Measurements from ENCODE around the gene PASD1. TPM values are rescaled to one million over a fixed set of nuclear protein-coding genes. Genes with fewer than 3 reads are reported as not detected.

The PASD1 gene
- polyA plus RNA-seq, 1 of the 3 experiments (the other 2 are of a cell fraction), result 0.03 TPM

DNA sequence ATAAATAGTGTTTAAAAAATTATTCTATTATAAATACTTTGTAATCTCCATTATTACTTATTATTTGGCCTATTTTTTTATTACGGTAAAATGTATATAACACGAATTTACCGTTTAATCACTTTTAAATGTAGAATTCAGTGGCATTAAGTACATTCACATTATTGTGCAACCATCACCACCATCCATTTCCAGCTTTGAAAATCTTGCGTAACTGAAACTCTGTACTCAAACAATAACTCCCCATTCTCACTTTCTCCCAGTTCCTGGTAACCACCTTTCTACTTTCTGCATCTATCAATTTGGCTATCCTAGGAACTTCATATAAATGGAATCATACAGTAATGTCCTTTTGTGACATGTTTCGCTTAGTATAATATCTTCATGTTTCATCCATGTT lies 45.7 kb downstream of the PASD1 start:
- Histone ChIP-seq H3K79me2 (ENCODE audit: insufficient read depth) (no peaks in the 10 kb centered on the region), H3K27ac (ENCODE audit: low read depth in 2 of 2, low read length in 1 of 2) (no peak overlapping the region), H3K4me1 (ENCODE audit: control insufficient read depth in 1 of 2, insufficient read depth in 2 of 2, low read depth in 1 of 2, low read length in 1 of 2) (no peaks in the 10 kb centered on the region), H3K9ac (no peak overlapping the region), H3K36me3 (replicated peaks in 1 of 2; ENCODE audit: control insufficient read depth in 1 of 2, insufficient read depth in 2 of 2, low read length in 1 of 2) (no peaks in the 10 kb centered on the region), H4K20me1 (ENCODE audit: insufficient read depth) (no peaks in the 10 kb centered on the region), H3K4me3 (ENCODE audit: low read depth in 2 of 2, low read length in 1 of 2) (no peak overlapping the region), H3K4me2 (no peak overlapping the region), H3K9me2 (no peaks in the 10 kb centered on the region), H3K27me3 (ENCODE audit: insufficient read depth) (no peaks in the 10 kb centered on the region), H2AFZ (ENCODE audit: low read depth) (no peak overlapping the region), H3K9me3 (no peaks in the 10 kb centered on the region), H3F3A (replicated peaks; ENCODE audit: insufficient read depth) (no peaks in the 10 kb centered on the region)
- TF ChIP-seq EP300 (IDR thresholded peaks at IDR 0.05; ENCODE audit: borderline replicate concordance in 1 of 2, low read depth in 1 of 2, low read length in 1 of 2) (no peak), FOXM1 (IDR thresholded peaks at IDR 0.05; ENCODE audit: low read depth) (no peak), JUND (IDR thresholded peaks at IDR 0.05) (no peak), RFX5 (IDR thresholded peaks at IDR 0.05; ENCODE audit: low read length) (no peak)
- TF ChIP-seq, protein P1, sequence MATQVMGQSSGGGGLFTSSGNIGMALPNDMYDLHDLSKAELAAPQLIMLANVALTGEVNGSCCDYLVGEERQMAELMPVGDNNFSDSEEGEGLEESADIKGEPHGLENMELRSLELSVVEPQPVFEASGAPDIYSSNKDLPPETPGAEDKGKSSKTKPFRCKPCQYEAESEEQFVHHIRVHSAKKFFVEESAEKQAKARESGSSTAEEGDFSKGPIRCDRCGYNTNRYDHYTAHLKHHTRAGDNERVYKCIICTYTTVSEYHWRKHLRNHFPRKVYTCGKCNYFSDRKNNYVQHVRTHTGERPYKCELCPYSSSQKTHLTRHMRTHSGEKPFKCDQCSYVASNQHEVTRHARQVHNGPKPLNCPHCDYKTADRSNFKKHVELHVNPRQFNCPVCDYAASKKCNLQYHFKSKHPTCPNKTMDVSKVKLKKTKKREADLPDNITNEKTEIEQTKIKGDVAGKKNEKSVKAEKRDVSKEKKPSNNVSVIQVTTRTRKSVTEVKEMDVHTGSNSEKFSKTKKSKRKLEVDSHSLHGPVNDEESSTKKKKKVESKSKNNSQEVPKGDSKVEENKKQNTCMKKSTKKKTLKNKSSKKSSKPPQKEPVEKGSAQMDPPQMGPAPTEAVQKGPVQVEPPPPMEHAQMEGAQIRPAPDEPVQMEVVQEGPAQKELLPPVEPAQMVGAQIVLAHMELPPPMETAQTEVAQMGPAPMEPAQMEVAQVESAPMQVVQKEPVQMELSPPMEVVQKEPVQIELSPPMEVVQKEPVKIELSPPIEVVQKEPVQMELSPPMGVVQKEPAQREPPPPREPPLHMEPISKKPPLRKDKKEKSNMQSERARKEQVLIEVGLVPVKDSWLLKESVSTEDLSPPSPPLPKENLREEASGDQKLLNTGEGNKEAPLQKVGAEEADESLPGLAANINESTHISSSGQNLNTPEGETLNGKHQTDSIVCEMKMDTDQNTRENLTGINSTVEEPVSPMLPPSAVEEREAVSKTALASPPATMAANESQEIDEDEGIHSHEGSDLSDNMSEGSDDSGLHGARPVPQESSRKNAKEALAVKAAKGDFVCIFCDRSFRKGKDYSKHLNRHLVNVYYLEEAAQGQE (IDR thresholded peaks at IDR 0.05; ENCODE audit: low read depth, low read length), result no peak
- 20% methylated on average over 5 of the region's 5 CpGs for WGBS (ENCODE audit: low lambda C conversion rate)
- ChIA-PET CTCF (no interaction called here), POLR2A (no interaction called here)
- DNase-seq, result no peak

DNA sequence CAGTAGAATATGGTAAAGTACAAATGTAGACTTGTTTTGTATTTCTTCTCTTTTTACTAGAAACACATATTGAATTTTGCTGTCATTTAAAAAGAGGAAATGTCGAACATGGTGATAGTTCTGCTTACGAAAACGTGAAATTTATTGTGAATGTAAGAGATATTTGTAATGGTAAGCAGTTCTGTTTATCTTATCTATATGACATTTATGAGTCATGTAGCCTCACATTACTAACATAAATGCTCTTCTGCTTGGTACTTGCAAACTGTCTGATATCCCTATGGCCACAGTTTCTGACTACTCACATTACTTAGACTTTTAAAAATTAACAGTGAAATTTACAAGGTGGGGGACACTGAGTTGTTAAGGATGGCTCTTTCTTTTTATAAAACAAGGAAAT lies 57.9 kb downstream of the PASD1 start:
- Histone ChIP-seq H3K4me1 (ENCODE audit: control insufficient read depth in 1 of 2, insufficient read depth in 2 of 2, low read depth in 1 of 2, low read length in 1 of 2) (no peaks in the 10 kb centered on the region), H3K9me3 (no peaks in the 10 kb centered on the region), H3K27me3 (ENCODE audit: insufficient read depth) (no peaks in the 10 kb centered on the region), H2AFZ (ENCODE audit: low read depth) (no peak overlapping the region), H3K36me3 (replicated peaks in 1 of 2; ENCODE audit: control insufficient read depth in 1 of 2, insufficient read depth in 2 of 2, low read length in 1 of 2) (no peaks in the 10 kb centered on the region), H3K9ac (no peak overlapping the region), H3K79me2 (ENCODE audit: insufficient read depth) (no peaks in the 10 kb centered on the region), H4K20me1 (ENCODE audit: insufficient read depth) (no peaks in the 10 kb centered on the region), H3K4me2 (no peak overlapping the region), H3F3A (replicated peaks; ENCODE audit: insufficient read depth) (no peaks in the 10 kb centered on the region), H3K4me3 (ENCODE audit: low read depth in 2 of 2, low read length in 1 of 2) (no peak overlapping the region), H3K9me2 (no peaks in the 10 kb centered on the region), H3K27ac (ENCODE audit: low read depth in 2 of 2, low read length in 1 of 2) (no peak overlapping the region)
- CTCF ChIA-PET, result no interaction called here
- no peak for DNase-seq
- 3% methylated on average over 3 of the region's 3 CpGs for WGBS (ENCODE audit: low lambda C conversion rate)
- POLR2A ChIA-PET, result no interaction called here
- TF ChIP-seq, protein P2, sequence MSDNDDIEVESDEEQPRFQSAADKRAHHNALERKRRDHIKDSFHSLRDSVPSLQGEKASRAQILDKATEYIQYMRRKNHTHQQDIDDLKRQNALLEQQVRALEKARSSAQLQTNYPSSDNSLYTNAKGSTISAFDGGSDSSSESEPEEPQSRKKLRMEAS (IDR thresholded peaks at IDR 0.05; ENCODE audit: low read depth), result no peak
- TF ChIP-seq, protein P3, sequence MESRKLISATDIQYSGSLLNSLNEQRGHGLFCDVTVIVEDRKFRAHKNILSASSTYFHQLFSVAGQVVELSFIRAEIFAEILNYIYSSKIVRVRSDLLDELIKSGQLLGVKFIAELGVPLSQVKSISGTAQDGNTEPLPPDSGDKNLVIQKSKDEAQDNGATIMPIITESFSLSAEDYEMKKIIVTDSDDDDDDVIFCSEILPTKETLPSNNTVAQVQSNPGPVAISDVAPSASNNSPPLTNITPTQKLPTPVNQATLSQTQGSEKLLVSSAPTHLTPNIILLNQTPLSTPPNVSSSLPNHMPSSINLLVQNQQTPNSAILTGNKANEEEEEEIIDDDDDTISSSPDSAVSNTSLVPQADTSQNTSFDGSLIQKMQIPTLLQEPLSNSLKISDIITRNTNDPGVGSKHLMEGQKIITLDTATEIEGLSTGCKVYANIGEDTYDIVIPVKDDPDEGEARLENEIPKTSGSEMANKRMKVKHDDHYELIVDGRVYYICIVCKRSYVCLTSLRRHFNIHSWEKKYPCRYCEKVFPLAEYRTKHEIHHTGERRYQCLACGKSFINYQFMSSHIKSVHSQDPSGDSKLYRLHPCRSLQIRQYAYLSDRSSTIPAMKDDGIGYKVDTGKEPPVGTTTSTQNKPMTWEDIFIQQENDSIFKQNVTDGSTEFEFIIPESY (IDR thresholded peaks at IDR 0.05; ENCODE audit: borderline replicate concordance, low read depth), result no peak
- TF ChIP-seq TCF12 (IDR thresholded peaks at IDR 0.05), result no peak
- TF ChIP-seq, protein P1 (IDR thresholded peaks at IDR 0.05; ENCODE audit: low read depth, low read length), result no peak
- no peak for TF ChIP-seq GABPA (IDR thresholded peaks at IDR 0.05; ENCODE audit: low read depth)
- TF ChIP-seq MXI1 (IDR thresholded peaks at IDR 0.05; ENCODE audit: low read depth, low read length), result no peak
- TF ChIP-seq RXRA (IDR thresholded peaks at IDR 0.05; ENCODE audit: borderline replicate concordance, low read depth), result no peak
- no peak for TF ChIP-seq FOXJ3 (CRISPR knock-in tag; IDR thresholded peaks at IDR 0.05)
- no peak for TF ChIP-seq TEAD4 (IDR thresholded peaks at IDR 0.05; ENCODE audit: borderline replicate concordance, insufficient read depth)
- no peak for TF ChIP-seq GATA2 (CRISPR knock-in tag; IDR thresholded peaks at IDR 0.05)
- TF ChIP-seq ELF1 (IDR thresholded peaks at IDR 0.05), result no peak
- no peak for TF ChIP-seq EP300 (IDR thresholded peaks at IDR 0.05; ENCODE audit: borderline replicate concordance in 1 of 2, low read depth in 1 of 2, low read length in 1 of 2)
- TF ChIP-seq, protein P4, sequence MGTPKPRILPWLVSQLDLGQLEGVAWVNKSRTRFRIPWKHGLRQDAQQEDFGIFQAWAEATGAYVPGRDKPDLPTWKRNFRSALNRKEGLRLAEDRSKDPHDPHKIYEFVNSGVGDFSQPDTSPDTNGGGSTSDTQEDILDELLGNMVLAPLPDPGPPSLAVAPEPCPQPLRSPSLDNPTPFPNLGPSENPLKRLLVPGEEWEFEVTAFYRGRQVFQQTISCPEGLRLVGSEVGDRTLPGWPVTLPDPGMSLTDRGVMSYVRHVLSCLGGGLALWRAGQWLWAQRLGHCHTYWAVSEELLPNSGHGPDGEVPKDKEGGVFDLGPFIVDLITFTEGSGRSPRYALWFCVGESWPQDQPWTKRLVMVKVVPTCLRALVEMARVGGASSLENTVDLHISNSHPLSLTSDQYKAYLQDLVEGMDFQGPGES (IDR thresholded peaks at IDR 0.05; ENCODE audit: low read depth, low read length), result no peak
- TF ChIP-seq YY1 (IDR thresholded peaks at IDR 0.05; ENCODE audit: low read depth), result no peak
- TF ChIP-seq FOXM1 (IDR thresholded peaks at IDR 0.05; ENCODE audit: low read depth), result no peak
- no peak for TF ChIP-seq RAD21 (IDR thresholded peaks at IDR 0.05; ENCODE audit: low read length)

Measured in SK-N-SH (cell line).